ENCODE data around the gene POPDC3. TPM values are rescaled to one million over a fixed set of nuclear protein-coding genes. Genes with fewer than 3 reads are reported as not detected.

POPDC3 gene, protein sequence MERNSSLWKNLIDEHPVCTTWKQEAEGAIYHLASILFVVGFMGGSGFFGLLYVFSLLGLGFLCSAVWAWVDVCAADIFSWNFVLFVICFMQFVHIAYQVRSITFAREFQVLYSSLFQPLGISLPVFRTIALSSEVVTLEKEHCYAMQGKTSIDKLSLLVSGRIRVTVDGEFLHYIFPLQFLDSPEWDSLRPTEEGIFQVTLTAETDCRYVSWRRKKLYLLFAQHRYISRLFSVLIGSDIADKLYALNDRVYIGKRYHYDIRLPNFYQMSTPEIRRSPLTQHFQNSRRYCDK
- 19.8 to 23.7 TPM (median 22.1 TPM) in 5 replicates for total RNA-seq (2022; extraction: Qiagen RNA extraction)

DNA sequence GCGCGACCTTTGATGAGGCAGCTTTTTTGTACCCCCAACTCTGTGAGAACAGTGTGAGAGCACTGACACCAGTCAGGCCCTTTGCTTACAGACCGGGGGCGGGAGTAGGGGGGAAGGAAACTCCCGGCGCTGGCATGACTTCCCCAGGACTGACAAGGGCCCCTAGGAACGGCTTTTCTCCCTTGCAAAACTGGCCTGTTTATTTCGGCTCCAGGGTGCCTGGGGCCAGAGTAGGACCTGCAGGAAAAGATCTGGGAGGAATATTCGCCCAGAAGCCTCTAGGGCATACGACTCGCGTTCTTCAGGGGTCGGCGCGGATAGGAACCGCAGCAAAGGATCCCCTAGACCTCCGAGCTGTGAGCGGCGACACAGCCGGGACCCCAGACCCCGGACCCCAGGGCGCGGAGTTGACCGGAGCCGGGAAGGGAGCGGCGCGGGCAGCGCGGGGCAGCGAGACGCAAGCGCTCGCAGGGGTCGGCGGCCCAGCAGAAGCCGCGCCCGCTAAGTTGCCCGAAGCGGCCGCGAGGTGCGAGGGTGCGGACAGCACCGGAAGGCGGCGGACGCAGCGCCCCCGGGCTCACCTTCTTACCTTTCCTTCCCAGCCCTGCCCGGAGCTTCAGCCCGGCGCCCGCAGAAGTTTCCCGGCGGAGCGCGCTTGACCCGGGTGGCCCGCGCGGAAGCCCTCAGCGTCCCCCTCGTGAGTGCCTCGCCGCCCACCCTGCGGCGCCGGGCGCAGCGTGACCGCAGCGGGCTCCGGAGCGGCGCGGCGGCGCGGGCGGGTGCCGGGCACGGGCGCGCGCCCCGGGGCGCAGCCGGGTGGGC, at the start of gene POPDC3:
Gene POPDC3 (minus strand): TSS at position 771 of the 822 bp plus-strand sequence. CDS start 18,105 bp downstream, outside the sequence.

Other genes with a start within 250 kb of the POPDC3 start
- 1.0 to 1.4 TPM (median 1.3 TPM) in 5 replicates for gene LIN28B, start 222.9 kb downstream of the POPDC3 start, total RNA-seq (2022; extraction: Qiagen RNA extraction)
- gene PREP, start 223.1 kb upstream of the POPDC3 start, total RNA-seq (2022; extraction: Qiagen RNA extraction) = 33.9 to 36.0 TPM (median 34.3 TPM) in 5 replicates

Measured in A549 treated with AZD2906 at 1 μM for 4 hours (cell line).